Keratinocyte (primary cell): ENCODE measurements around the gene HDAC10. TPM values are rescaled to one million over a fixed set of nuclear protein-coding genes. Genes with fewer than 3 reads are reported as not detected.

Source experiments
- DNase-seq: peaks from one replicate; pipeline ENCODE4 v3.0.0-alpha.2; 2011; ENCODE audit warnings: low read depth, missing footprints, low spot score
- FAIRE-seq: peaks from 2 replicates; lab custom pipeline; 2011; peaks lifted over from hg19 to GRCh38; lab: Jason Lieb, UNC
- H2AFZ ChIP-seq: 2 replicates; pipeline ENCODE4 v1.6.0; 2012; ENCODE audit warnings: low read length, control low read depth, inconsistent platforms; ENCODE audit not compliant: control insufficient read depth
- H3K27ac ChIP-seq: 2 replicates; pipeline ENCODE4 v1.5.1; 2011; ENCODE audit warnings: low read length; ENCODE audit not compliant: control insufficient read depth, insufficient read depth
- H3K27me3 ChIP-seq: 3 replicates; pipeline ENCODE4 v1.6.0; 2011; ENCODE audit warnings: low read length; ENCODE audit not compliant: control insufficient read depth, insufficient read depth; ENCODE audit errors: extremely low read depth
- H3K36me3 ChIP-seq, 2 experiments: 2 replicates in 1 of 2; 3 replicates in 1 of 2; pipeline ENCODE4 v1.5.1; 2011; ENCODE audit warnings: low read length in 2 of 2, mild to moderate bottlenecking in 1 of 2; ENCODE audit not compliant: control insufficient read depth in 2 of 2, insufficient read depth in 2 of 2; ENCODE audit errors: extremely low read depth in 1 of 2
- H3K4me1 ChIP-seq: 3 replicates; pipeline ENCODE4 v1.5.1; 2011; ENCODE audit warnings: low read length; ENCODE audit not compliant: control insufficient read depth, insufficient read depth; ENCODE audit errors: extremely low read depth
- H3K4me2 ChIP-seq: 3 replicates; pipeline ENCODE4 v1.6.0; 2011; ENCODE audit warnings: low read depth, low read length; ENCODE audit not compliant: control insufficient read depth, insufficient read depth; ENCODE audit errors: extremely low read depth
- H3K4me3 ChIP-seq, 3 experiments: fragments of 200-600 bp in 1 of 3; sonication (generic) in 1 of 3; 2 replicates in 2 of 3; 3 replicates in 1 of 3; pipeline ENCODE4 v1.5.1; 2011 to 2016; ENCODE audit warnings: low read length in 3 of 3, mild to moderate bottlenecking in 3 of 3, control low read depth in 2 of 3, inconsistent platforms in 1 of 3, low read depth in 1 of 3, mixed read lengths in 1 of 3, mixed run types in 1 of 3, moderate library complexity in 1 of 3; ENCODE audit not compliant: control insufficient read depth in 2 of 3, insufficient read depth in 2 of 3; ENCODE audit errors: extremely low read depth in 1 of 3
- H3K79me2 ChIP-seq: 2 replicates; pipeline ENCODE4 v1.6.0; 2012; ENCODE audit warnings: low read length; ENCODE audit not compliant: control insufficient read depth, insufficient read depth
- H3K9ac ChIP-seq: 3 replicates; pipeline ENCODE4 v1.6.0; 2011; ENCODE audit warnings: low read length; ENCODE audit not compliant: control insufficient read depth, insufficient read depth; ENCODE audit errors: extremely low read depth
- H3K9me1 ChIP-seq: 3 replicates; pipeline ENCODE4 v1.6.0; 2011; ENCODE audit warnings: low read length; ENCODE audit not compliant: control insufficient read depth, insufficient read depth; ENCODE audit errors: extremely low read depth
- H3K9me3 ChIP-seq: 2 replicates; pipeline ENCODE4 v1.5.1; 2012; ENCODE audit warnings: low read depth, low read length; ENCODE audit not compliant: control insufficient read depth
- H4K20me1 ChIP-seq: 3 replicates; pipeline ENCODE4 v1.6.0; 2011; ENCODE audit warnings: low read length; ENCODE audit not compliant: control insufficient read depth, insufficient read depth; ENCODE audit errors: extremely low read depth
- CTCF ChIP-seq, 3 experiments: IDR thresholded peaks in 1 of 3; conservative IDR thresholded peaks in 1 of 3; optimal IDR thresholded peaks in 1 of 3; 2 replicates in 2 of 3; 3 replicates in 1 of 3; pipeline versions ENCODE3 to v1.5.1; 2011; ENCODE audit warnings: low read length in 3 of 3, mild to moderate bottlenecking in 3 of 3, moderate library complexity in 2 of 3, control low read depth in 1 of 3, inconsistent platforms in 1 of 3; ENCODE audit not compliant: insufficient read depth in 2 of 3; ENCODE audit errors: extremely low read depth in 1 of 3
- EZH2 ChIP-seq: IDR thresholded peaks from one replicate; pipeline ENCODE4 v1.6.1; 2012; ENCODE audit warnings: inconsistent platforms, mild to moderate bottlenecking, low read length, moderate library complexity
- dilution Hi-C: fragments of 300-500 bp; cut with MboI; formaldehyde crosslinking; loops from one replicate; pipeline ENCODE4 v1.7.0; 2020; ENCODE audit warnings: low sequenced_read_pairs; ENCODE audit not compliant: extremely low pct_ligation_motif_present
- polyA plus RNA-seq, 5 experiments: library from polyadenylated mRNA; depleted of rRNA in 3 of 5; stranded (reverse) in 3 of 5; stranded (forward) in 1 of 5; unstranded in 1 of 5; fragments of >200 nt; gene quantifications; 1 replicate in 1 of 5; 2 replicates in 3 of 5; 3 replicates in 1 of 5; pipeline versions ENCODE4 v1.2.1 to v1.2.3, GENCODE V29; 2011 to 2012; ENCODE audit warnings: missing spikeins in 2 of 5, low read depth in 1 of 5, low replicate concordance in 1 of 5

The HDAC10 gene
- polyA plus RNA-seq, 1 donor (not counting 4 experiments of a cell fraction or from before 2014, with no cell fraction given): 4.7 TPM

DNA sequence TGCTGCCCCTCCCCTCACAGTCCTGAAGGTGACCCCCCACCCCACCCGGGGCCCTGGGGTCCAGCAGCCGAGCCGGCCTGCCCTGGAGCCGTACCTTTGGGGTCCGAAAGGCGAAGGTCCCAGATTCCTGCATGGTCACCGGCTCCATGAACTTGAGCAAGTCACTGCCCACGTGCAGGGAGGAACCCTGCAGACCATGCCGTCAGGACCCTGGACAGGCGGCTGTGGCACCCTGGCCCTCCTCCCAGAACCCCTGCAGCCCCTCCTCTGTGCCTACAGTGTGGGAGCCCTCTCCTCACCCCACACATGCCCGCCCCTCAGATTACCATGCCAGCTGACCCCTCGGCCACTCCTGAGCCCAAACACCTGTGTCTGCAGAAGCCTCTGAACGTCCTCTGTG is 33.4 kb upstream of the HDAC10 start:
- no peak overlapping the region for H3K4me3 ChIP-seq

DNA sequence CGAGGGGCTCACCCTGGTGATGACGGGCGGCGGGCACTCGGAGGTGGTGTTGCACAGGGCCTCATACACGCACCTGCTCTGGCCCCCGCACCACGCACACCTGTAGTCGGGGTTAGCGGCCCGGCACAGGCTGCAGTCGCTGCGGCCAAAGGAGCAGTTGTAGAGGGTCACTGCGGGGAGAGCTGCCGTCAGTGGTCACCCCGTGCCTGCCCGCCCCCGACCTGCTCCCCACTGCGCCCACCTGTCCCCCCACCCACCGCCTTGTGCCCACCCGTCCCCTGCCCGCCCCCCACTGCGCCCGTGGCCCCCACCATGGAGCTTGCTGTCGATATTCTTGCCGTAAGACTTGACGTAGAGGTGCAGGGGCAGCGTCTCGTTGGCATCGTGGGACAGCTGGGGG is 32.8 kb upstream of the HDAC10 start:
- Histone ChIP-seq H3K9me3 (no peaks in the 10 kb centered on the region), H3K4me2 (no peak overlapping the region), H3K27me3 (no peaks in the 10 kb centered on the region), H3K36me3 (peaks cover 30 to 35% of the 10 kb centered on the region in 2 experiments), H3K9ac (no peak overlapping the region), H2AFZ (no peak overlapping the region), H3K4me1 (peaks cover 18% of the 10 kb centered on the region), H4K20me1 (peaks cover 3% of the 10 kb centered on the region), H3K9me1 (no peaks in the 10 kb centered on the region), H3K79me2 (peaks cover 26% of the 10 kb centered on the region), H3K27ac (no peak overlapping the region), H3K4me3 (no peak overlapping the region)
- dilution Hi-C loops: no loop called here
- TF ChIP-seq CTCF (optimal IDR thresholded peaks at IDR 0.05 in 1 of 3, IDR thresholded peaks at IDR 0.05 in 1 of 3, conservative IDR thresholded peaks at IDR 0.05 in 1 of 3; ENCODE audit: extremely low read depth in 1 of 3, insufficient read depth in 2 of 3, low read length in 3 of 3): no peak
- TF ChIP-seq EZH2: no peak
- FAIRE-seq: no peak
- no peak for DNase-seq

More for the DNA sequence above, 33.4 kb upstream of the HDAC10 start:
- TF ChIP-seq CTCF (optimal IDR thresholded peaks at IDR 0.05 in 1 of 3, IDR thresholded peaks at IDR 0.05 in 1 of 3, conservative IDR thresholded peaks at IDR 0.05 in 1 of 3; ENCODE audit: extremely low read depth in 1 of 3, insufficient read depth in 2 of 3, low read length in 3 of 3) (no peak), EZH2 (no peak)
- no peak overlapping the region for H3K4me2 ChIP-seq
- H3K36me3 ChIP-seq: peaks cover 31 to 34% of the 10 kb centered on the region in 2 experiments
- no peak overlapping the region for H2AFZ ChIP-seq
- peaks cover 8% of the 10 kb centered on the region for H4K20me1 ChIP-seq
- FAIRE-seq (no peak), DNase-seq (no peak)
- peaks cover 18% of the 10 kb centered on the region for H3K4me1 ChIP-seq
- no peaks in the 10 kb centered on the region for H3K9me1 ChIP-seq
- H3K79me2 ChIP-seq: peaks cover 32% of the 10 kb centered on the region
- no peak overlapping the region for H3K27ac ChIP-seq
- H3K9me3 ChIP-seq: no peaks in the 10 kb centered on the region
- no peak overlapping the region for H3K9ac ChIP-seq
- dilution Hi-C loops: no loop called here
- no peaks in the 10 kb centered on the region for H3K27me3 ChIP-seq
